ENCODE data around the gene DYNLL1.
"Not testable (repeated sequence)": the region's sequence is repeated elsewhere in the genome, so short reads cannot be mapped to it uniquely, and the experiment has no call there.

DYNLL1 gene

GRCh38 chr12:120475643-120476042 is 20.3 kb upstream of the DYNLL1 start:
- no peak for DNase-seq

GRCh38 chr12:120479458-120479857 is 16.5 kb upstream of the DYNLL1 start:
- no peak for DNase-seq

GRCh38 chr12:120480211-120480610 is 15.7 kb upstream of the DYNLL1 start:
- no peak for DNase-seq

GRCh38 chr12:120481022-120481767 is 14.7 kb upstream of the DYNLL1 start:
- no peak for DNase-seq

GRCh38 chr12:120483621-120484020 is 12.3 kb upstream of the DYNLL1 start:
- DNase-seq = no peak

- DNase-seq = no peak
These were observed 9.7 kb upstream of the DYNLL1 start for GRCh38 chr12:120485961-120486881.

GRCh38 chr12:120487552-120487951 is 8.4 kb upstream of the DYNLL1 start:
- not testable (repeated sequence) for DNase-seq

GRCh38 chr12:120488057-120488640 is 7.8 kb upstream of the DYNLL1 start:
- no peak for DNase-seq

- no peak for DNase-seq
These were observed 6.9 kb upstream of the DYNLL1 start for GRCh38 chr12:120489018-120489417.

- DNase-seq = no peak
These were observed 5.6 kb upstream of the DYNLL1 start for GRCh38 chr12:120490325-120490724.

GRCh38 chr12:120490833-120491512 is 4.9 kb upstream of the DYNLL1 start:
- DNase-seq = no peak

GRCh38 chr12:120495186-120495730 is 655 bp upstream of the DYNLL1 start:
- DNase-seq = no peak

GRCh38 chr12:120496413-120497340 is 764 bp downstream of the DYNLL1 start:
- DNase-seq = peak; percentile 85

- no peak for DNase-seq
These were observed 1.7 kb downstream of the DYNLL1 start for GRCh38 chr12:120497524-120498150.

GRCh38 chr12:120498870-120499515 is 3.1 kb downstream of the DYNLL1 start:
- no peak for DNase-seq

GRCh38 chr12:120500581-120500980 is 4.7 kb downstream of the DYNLL1 start:
- DNase-seq = no peak

GRCh38 chr12:120504587-120504986 is 8.7 kb downstream of the DYNLL1 start:
- DNase-seq = no peak

GRCh38 chr12:120508537-120508936 is 12.6 kb downstream of the DYNLL1 start:
- no peak for DNase-seq

- no peak for DNase-seq
These were observed 18.1 kb downstream of the DYNLL1 start for GRCh38 chr12:120514002-120514401.

GRCh38 chr12:120515496-120515895 is 19.6 kb downstream of the DYNLL1 start:
- DNase-seq = no peak
